Stimulated activated CD8-positive, alpha-beta memory T cell treated with anti-CD3 and anti-CD28 coated beads, Interleukin-15, amount 100 ng/mL, for 48 hours (primary cell): ENCODE results near the gene CDC6.

ENCODE experiments used
- DNase-seq, 2 donors: peaks; one replicate each; pipeline ENCODE4 v3.0.0-alpha.2; 2020; ENCODE audit warnings: low read depth in 2 of 2

Gene CDC6

DNA sequence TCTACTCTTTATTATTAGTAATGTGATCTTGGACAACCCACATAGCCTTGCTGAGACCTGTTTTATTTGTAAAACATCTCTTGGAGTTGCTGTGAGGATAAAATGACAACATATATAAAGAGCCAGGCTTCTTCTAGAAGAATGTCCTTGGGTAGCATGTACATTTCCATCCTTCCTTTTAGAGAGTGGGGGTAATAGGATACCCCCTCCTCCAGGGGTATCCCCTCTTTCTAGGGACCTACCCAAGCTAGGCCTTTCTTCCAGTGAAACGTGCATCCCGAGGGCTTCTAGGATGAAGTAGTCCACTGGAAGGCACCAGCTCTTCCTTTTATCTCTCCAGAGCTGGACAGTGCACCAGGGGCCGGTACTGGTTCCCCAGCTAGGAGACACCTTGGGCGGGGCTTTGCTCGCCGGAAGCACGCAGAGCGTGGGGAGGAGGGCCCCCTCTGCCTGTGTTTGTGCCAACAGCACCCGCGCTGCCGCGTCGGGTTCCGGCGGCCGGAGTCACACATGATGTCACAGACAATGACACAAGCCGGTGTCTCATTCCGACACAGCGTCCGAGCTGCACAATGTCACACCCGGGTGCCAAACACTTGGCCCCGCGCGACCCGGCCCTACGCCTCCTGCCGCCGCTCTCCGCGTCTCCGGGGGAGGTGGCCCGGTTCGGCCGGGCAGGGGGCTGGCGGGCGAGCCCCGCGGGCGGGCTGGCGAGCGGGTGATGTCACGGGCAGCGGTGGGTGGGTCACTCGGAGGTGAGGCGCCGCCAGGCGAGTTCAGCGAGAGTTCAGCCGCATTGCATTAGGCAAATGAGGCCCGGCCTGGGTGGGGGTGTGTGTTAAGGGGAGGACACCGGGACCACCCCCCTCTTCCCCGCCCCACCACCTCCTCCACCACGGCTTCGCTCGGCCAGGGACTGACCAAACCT, 53.5 kb downstream of the CDC6 start:
- peak; percentile 83 to 87 for DNase-seq

DNA sequence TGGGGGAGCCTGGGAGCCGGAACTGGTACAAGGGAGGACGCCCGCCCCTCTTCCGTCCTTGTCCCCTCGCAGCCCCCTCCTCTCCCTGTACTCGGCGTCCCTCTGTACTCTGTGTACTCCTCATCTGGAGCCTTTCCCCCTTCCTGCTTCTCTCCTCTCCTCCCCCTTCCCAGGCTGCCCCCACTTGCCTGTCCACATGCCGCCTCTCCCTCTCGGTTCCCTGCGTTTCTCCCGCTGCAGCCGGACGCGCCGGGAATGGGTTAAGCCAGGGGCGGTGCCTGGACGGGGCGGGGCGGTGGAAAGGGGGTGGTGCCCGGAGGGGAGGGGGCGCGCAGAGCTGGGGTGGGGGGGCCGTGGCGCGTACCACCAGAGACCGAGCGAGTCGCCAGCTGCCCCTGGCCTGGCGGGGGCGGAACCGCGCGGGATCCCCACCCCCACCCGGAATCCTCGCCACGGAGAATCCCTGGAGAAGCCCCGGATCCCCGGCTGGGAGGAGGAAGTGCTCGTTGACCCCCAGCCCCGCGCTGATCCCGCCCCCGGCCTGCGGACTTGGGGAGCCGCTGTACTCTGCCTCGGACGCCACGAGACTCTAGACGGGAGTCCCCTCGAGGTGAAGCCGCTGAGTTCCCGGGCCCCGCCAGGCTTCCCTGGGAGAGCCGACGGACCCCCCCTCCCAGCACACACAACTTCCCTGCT, 54.3 kb downstream of the CDC6 start:
- no peak for DNase-seq

DNA sequence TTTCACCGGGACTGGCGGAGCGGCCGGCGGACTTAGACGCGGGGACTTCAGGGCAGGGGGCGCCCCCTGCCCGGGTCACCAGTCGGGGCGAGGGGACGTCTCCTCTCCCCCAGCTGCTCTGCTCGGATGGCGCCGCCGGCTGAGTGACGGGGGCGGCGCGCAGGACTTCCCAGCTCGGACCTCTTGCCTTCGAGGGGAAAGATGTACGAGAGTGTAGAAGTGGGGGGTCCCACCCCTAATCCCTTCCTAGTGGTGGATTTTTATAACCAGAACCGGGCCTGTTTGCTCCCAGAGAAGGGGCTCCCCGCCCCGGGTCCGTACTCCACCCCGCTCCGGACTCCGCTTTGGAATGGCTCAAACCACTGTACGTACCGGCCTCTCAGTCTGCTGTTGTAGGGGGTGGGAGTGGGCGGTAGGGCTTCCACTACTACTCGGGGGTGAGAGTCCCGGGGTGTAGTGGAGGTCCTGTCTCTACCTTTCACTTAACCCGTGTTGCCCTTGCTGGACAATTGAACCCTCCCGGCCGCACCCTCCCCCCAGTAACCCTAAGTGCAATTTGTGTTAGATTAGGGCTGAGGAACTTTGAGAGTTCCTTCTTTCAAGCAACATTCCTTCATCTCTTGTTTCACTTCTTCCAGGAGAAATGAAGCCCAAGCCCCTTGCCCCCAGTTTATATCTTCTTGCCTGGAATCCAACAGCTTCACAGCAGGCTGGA, 55.0 kb downstream of the CDC6 start:
- no peak for DNase-seq

- no peak for DNase-seq
These were observed 55.8 kb downstream of the CDC6 start for GRCh38 chr17:40343219-40344119.

DNA sequence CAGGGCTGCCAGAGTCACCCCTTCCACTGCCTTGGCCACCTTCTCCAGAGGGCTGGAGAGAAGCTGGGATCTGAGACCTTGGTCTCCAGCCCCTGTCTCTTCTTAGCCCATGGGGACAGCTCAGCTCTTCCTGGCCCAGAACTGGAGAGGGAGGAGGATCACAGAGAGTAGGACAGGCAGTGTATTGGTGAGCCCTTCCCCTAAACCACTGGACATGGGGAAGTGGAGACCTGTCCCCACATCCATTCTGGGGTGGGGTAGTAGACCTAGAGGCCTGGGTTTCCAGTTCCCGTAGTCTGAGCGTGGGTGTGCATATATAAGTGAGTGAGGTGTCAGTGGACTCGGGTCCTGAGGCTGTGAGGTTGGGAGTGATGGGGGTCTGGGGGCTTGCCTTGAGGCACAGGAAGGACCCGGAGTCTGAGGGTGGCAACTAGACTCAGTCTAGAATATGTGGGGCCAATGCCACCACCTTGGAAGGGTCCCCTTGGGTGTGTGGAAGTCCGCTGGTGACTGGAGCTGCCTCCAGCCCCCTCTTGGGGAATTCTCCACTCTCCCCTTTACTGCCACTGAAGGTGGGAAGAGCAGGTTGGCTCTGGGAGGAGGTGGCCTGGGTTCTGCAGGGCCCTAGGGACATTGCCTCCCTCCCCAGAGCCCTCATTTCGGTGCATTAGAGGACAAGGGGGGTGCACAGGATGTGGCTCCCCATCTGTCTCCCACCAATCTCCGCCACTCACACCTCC, 56.9 kb downstream of the CDC6 start:
- DNase-seq = no peak

GRCh38 chr17:40345161-40345993, 57.7 kb downstream of the CDC6 start:
- DNase-seq = no peak

DNA sequence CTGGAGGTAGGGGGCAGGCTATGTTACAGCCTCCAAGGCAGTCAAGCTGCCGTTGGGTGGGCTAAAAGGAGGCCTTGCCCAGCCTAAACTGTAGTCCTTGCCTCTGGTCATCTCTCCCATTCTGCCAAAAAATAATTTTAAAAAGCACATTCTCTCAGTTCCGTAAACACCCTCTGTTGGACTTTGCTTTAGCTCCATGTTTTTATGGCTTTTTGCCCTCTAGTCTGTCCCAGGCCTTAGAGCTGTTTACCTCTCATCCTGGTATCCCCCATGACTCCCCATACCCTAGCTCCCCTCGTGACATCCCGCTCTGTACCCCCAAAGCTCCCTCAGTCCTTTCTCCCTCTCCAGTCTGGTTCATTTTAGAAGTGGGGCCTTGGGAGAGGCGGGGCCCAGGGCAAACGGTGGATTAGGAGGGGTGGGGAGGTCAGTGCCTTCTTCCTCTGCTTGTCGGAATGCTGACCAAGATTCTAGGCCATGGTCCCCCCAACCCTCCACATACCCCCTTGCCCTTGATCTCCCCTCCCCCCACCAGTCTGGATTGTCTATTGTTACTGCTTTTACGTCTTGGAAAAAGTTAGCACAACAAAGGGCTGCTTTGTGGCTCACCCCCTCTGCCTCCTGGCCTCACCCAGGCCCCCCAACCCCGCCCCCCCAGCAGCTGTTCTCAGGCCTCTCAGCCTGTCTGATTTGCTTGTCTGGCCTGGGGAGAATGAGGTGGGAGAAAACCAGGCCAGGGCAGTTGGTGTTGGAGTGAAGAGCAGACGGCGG, 58.5 kb downstream of the CDC6 start:
- DNase-seq = no peak

DNA sequence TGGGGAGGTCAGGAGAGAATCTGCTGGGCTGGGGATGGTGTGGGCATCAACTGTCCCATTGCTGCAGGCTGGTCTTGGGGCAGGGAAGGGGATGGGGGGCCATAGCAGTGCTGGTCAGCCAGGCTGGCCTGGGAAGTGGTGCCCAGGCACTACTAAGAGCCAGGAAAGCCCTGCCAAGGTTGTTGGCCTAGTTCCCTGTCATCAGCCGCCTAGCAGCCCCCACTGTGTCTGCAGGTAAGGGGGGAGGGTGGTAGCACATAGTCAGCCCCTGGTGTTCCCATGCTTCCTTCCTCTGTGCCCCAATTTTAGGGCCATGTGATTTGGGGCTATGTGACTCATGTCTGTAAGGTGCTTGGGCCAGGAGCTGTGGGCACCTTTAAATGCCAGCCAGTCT, 59.1 kb downstream of the CDC6 start:
- no peak for DNase-seq

GRCh38 chr17:40347319-40348135, 59.8 kb downstream of the CDC6 start:
- DNase-seq = no peak

- no peak for DNase-seq
These were observed 60.4 kb downstream of the CDC6 start for GRCh38 chr17:40348136-40348504.

- no peak for DNase-seq
These were observed 61.1 kb downstream of the CDC6 start for GRCh38 chr17:40348562-40349476.

DNA sequence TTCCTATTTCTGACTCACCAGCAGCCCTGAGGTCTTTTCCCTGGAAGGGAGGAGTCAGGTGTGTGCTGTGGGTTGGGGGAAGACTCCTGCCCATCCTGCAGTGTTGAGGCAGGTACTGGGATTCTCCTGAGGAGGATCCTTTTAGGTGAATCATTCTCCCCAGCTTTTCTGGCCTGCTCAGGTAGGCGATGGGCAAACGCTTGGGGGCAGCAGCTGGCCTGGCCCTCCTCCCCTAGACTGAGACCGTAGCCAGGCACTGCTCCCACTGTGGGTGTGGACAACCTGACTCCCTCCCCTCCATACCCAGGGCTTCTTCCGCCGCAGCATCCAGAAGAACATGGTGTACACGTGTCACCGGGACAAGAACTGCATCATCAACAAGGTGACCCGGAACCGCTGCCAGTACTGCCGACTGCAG, 61.8 kb downstream of the CDC6 start:
- DNase-seq = no peak

DNA sequence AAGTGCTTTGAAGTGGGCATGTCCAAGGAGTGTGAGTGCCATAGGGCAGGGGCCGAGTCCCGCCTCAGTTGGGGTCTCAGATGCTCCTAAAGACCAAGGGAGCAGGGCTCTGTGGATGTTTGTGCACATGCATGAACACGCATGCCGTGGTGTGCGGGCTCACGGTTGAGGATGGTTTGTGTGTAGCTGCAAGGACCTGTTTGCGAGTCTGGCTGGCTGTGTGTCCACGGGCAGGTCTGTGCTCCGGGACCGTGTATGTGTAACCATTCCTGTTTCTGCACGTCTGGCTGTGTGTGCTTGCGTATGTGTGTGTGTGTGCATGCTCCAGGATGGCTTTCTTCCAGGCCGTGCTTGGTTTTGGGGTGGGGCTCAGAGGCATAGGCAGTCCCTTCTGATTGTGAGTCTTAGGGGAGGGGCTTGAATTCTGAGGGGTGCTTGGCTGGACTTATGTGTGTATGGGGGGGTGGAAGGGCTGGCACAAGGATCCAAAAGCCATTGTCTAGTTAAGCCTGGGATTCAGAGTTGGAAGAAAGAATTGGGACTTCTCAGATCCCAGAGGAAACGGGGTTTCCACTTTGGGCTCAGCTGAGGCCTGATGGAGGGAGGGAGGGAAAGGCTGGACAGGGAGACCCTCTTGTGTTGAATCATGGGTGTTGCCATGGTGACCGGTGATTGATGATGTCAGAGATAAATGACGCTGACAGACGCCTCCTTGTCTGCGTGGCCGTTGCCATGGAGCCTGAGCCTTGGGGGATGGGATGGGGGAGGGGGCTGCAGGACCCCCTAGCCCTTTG, 62.4 kb downstream of the CDC6 start:
- no peak for DNase-seq

DNA sequence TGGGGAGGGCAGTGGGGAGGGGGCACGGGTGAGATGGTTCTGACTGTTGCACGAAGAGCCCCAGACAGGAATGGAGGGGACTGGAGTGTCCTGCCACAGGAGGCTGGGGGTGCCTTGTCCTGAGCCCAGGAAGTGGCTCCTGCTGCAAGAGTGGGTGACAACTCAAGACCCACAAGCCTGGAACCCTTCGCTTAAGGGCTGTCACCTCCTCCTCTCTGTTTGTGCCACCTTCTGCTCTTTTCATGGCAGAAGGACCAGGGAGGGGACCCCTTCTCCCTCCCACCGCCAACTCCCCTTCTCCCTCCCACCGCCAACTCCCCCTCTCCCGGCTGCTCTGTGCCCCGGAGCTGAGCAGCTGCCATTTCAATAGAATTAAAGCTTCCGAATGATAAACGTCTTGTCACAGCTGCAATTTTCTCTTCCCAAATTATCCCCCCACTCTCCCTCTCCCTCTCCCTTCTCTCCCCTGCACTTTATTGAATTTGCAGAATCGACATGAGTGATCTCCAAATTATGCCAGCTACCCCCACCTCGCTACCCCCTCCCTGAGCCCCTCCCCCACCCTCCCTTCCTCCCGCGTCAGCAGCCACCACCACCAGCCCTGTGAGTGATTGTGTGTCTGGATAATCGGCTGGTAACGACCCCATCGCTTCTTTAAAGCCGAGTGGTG, 63.1 kb downstream of the CDC6 start:
- DNase-seq = no peak

- DNase-seq = no peak
These were observed 63.9 kb downstream of the CDC6 start for GRCh38 chr17:40351359-40352236.
